Right lobe of liver (tissue), 6 donors: Measurements from ENCODE around the gene CCDC32. TPM values are rescaled to one million over a fixed set of nuclear protein-coding genes. Genes with fewer than 3 reads are reported as not detected.

Experiments
- ATAC-seq, 4 donors: fragments of 200-7000 bp; cut with Tn5 transposase; one replicate each; pipeline ENCODE4 v1.9.1; 2020; ENCODE audit warnings: mild to moderate bottlenecking in 4 of 4, moderate library complexity in 4 of 4
- DNase-seq, 3 donors: peaks; one replicate each; pipeline ENCODE4 v3.0.0-alpha.2; 2020
- H3K27ac ChIP-seq, 3 donors: fragments of 200-600 bp; one replicate each; pipeline ENCODE4 v1.8.0; 2022
- H3K27me3 ChIP-seq, 2 donors: fragments of 200-600 bp; one replicate each; pipeline ENCODE4 v1.8.0; 2022
- H3K36me3 ChIP-seq, 4 donors: fragments of 200-600 bp; sonication (generic) in 1 of 4; one replicate each; pipeline versions ENCODE4 v1.5.1 to v1.8.0; 2017 to 2022; ENCODE audit warnings: control low read depth in 1 of 4
- H3K4me1 ChIP-seq, 4 donors: fragments of 200-600 bp; sonication (generic) in 1 of 4; one replicate each; pipeline versions ENCODE4 v1.5.1 to v1.8.0; 2017 to 2022; ENCODE audit warnings: control low read depth in 1 of 4
- H3K4me3 ChIP-seq, 3 donors: fragments of 200-600 bp; one replicate each; pipeline ENCODE4 v1.8.0; 2022
- H3K9me3 ChIP-seq, 4 donors: fragments of 200-600 bp; sonication (generic) in 1 of 4; one replicate each; pipeline versions ENCODE4 v1.5.1 to v1.8.0; 2017 to 2022; ENCODE audit warnings: control low read depth in 1 of 4
- CTCF ChIP-seq, 4 donors: fragments of 200-600 bp in 3 of 4; fragments of 450-650 bp in 1 of 4; IDR thresholded peaks; one replicate each; pipeline versions ENCODE4 v1.5.1 to v1.8.0; 2016 to 2022; ENCODE audit warnings: antibody characterized with exemption in 4 of 4, mild to moderate bottlenecking in 2 of 4
- POLR2A ChIP-seq: fragments of 450-650 bp; IDR thresholded peaks from one replicate; pipeline ENCODE4 v1.6.1; 2017; ENCODE audit warnings: antibody characterized with exemption, mild to moderate bottlenecking
- WGBS: methylation state at CpG from one replicate; pipeline ENCODE4 v1.1.6; 2018; ENCODE audit warnings: low coverage, low lambda C conversion rate; ENCODE audit not compliant: insufficient coverage; ENCODE audit errors: missing lambda C conversion rate; 5-methylcytosine and 5-hydroxymethylcytosine counted together
- intact Hi-C, 2 donors: fragments of 100-400 bp; cut with DNase I; formaldehyde crosslinking; loops; one replicate each; pipeline versions ENCODE4 v1.11.2 to v1.14.1; 2022
- total RNA-seq, 6 experiments: library from RNA; depleted of rRNA in 2 of 6; stranded (reverse); fragments of >200 nt in 2 of 6; fragmentation: NEBNext Ultra II Directional in 3 of 6; extraction: Animal tissue kit (Norgen Biotek cat#: 25700) in 3 of 6; gene quantifications; one replicate each; pipeline versions ENCODE4 v1.1.0 to v1.2.4, GENCODE V29; 2016 to 2023
- donor health status: DM: no; HTN: yes; CAD: no.
- donor health status: DM: no; HTN: no; CAD: no.
- donor health status: DM: no; HTN: no; CAD: no.
- donor health status: DM: no; HTN: yes; CAD: no.
- donor health status: DM: no; HTN: yes; CAD: no.

CCDC32 gene
- total RNA-seq, 6 experiments from 2014 or later = 6.4 to 12.3 (median 9.9) TPM

- Histone ChIP-seq H3K27me3 (no peaks in the 10 kb centered on the region), H3K36me3 (peaks cover 0 to 5% (median 3%) of the 10 kb centered on the region in 4 donors), H3K4me1 (peaks cover 0 to 11% (median 3%) of the 10 kb centered on the region in 4 donors), H3K9me3 (no peaks in the 10 kb centered on the region), H3K27ac (no peak overlapping the region), H3K4me3 (no peak overlapping the region)
- no peak for DNase-seq
- ATAC-seq = no peak
- TF ChIP-seq CTCF (IDR thresholded peaks at IDR 0.05) (no peak), POLR2A (no peak)
- intact Hi-C loops = no loop called here
These were observed 1.4 kb downstream of the CCDC32 start for GRCh38 chr15:40563426-40563825.

GRCh38 chr15:40562691-40563090 lies 2.2 kb downstream of the CCDC32 start:
- H3K4me1 ChIP-seq = peaks cover 0 to 11% (median 3%) of the 10 kb centered on the region in 4 donors
- H3K9me3 ChIP-seq = no peaks in the 10 kb centered on the region
- no CpG with 5 or more reads among the region's 2 CpGs for WGBS
- ATAC-seq (no peak), DNase-seq (no peak)
- TF ChIP-seq POLR2A = no peak
- no peak for TF ChIP-seq CTCF (IDR thresholded peaks at IDR 0.05)
- no peak overlapping the region for H3K27ac ChIP-seq
- H3K36me3 ChIP-seq = peaks cover 0 to 5% (median 3%) of the 10 kb centered on the region in 4 donors
- no peaks in the 10 kb centered on the region for H3K27me3 ChIP-seq
- H3K4me3 ChIP-seq = no peak overlapping the region
- intact Hi-C loops = no loop called here

- 76% methylated on average over 6 of the region's 6 CpGs for WGBS
- DNase-seq (no peak), ATAC-seq (no peak)
- Histone ChIP-seq H3K4me1 (peaks cover 0 to 9% (median 2%) of the 10 kb centered on the region in 4 donors), H3K9me3 (no peaks in the 10 kb centered on the region), H3K27me3 (no peaks in the 10 kb centered on the region), H3K27ac (no peak overlapping the region), H3K4me3 (no peak overlapping the region), H3K36me3 (peaks cover 0 to 24% (median 14%) of the 10 kb centered on the region in 4 donors)
- intact Hi-C loops = no loop called here
- no peak for TF ChIP-seq POLR2A
- no peak for TF ChIP-seq CTCF (IDR thresholded peaks at IDR 0.05)
These were observed 5.7 kb downstream of the CCDC32 start for GRCh38 chr15:40558952-40559742.

GRCh38 chr15:40555876-40556275 lies 9.0 kb downstream of the CCDC32 start:
- WGBS = 83% methylated on average over 2 of the region's 2 CpGs
- peaks cover 0 to 31% (median 10%) of the 10 kb centered on the region in 4 donors for H3K36me3 ChIP-seq
- ATAC-seq = no peak

More at GRCh38 chr15:40555876-40556275, 9.0 kb downstream of the CCDC32 start:
- intact Hi-C loops = no loop called here
- no peaks in the 10 kb centered on the region for H3K9me3 ChIP-seq
- no peak overlapping the region for H3K27ac ChIP-seq
- TF ChIP-seq CTCF (IDR thresholded peaks at IDR 0.05) = no peak
- TF ChIP-seq POLR2A = no peak
- H3K27me3 ChIP-seq = no peaks in the 10 kb centered on the region
- DNase-seq = no peak
- H3K4me3 ChIP-seq = no peak overlapping the region
- H3K4me1 ChIP-seq = no peaks in the 10 kb centered on the region
